Measurements from ENCODE around the gene THAP3.

DNA sequence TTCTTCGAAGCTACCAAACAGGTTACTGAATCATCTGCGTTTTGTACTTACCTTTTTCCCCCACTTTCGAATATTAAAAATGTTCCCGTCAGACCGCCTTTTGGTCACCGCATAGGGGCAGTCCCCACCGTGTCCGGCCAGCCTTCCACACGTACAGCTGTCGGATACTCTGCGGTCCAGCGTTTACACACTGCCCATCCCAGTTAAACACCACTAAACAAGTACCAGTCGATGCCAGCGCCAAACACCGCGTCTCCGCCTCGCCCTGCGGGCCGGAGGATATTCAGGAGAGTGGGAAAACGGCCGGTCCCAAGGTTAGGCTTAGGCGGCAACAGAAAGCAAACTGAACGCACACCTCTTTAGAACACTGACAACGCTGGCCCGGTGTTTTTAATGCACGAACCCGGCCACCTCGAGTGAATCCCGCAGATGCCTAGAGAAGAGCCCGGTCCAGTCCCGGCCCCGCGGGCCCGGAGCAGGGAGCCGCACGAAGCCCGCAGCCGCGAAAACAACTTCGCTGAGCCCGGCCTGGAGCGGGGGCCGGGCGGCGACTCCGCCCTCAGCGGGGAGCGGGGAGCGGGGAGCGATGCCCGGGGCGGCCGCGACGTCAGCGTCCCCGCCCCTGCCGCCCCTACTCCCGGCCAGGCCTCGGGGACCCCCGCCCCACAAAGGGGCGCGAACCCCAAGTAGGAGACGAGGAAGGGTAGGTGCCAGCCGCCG lies 11.9 kb upstream of the THAP3 start:
- TF ChIP-seq, protein P1, sequence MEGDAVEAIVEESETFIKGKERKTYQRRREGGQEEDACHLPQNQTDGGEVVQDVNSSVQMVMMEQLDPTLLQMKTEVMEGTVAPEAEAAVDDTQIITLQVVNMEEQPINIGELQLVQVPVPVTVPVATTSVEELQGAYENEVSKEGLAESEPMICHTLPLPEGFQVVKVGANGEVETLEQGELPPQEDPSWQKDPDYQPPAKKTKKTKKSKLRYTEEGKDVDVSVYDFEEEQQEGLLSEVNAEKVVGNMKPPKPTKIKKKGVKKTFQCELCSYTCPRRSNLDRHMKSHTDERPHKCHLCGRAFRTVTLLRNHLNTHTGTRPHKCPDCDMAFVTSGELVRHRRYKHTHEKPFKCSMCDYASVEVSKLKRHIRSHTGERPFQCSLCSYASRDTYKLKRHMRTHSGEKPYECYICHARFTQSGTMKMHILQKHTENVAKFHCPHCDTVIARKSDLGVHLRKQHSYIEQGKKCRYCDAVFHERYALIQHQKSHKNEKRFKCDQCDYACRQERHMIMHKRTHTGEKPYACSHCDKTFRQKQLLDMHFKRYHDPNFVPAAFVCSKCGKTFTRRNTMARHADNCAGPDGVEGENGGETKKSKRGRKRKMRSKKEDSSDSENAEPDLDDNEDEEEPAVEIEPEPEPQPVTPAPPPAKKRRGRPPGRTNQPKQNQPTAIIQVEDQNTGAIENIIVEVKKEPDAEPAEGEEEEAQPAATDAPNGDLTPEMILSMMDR (IDR thresholded peaks at IDR 0.05), result no peak
- TF ChIP-seq EZH2phosphoT487 (IDR thresholded peaks at IDR 0.05), result no peak
- no peak for TF ChIP-seq EZH2 (IDR thresholded peaks at IDR 0.05)
